GM18502 (cell line): ENCODE measurements around the gene APC2.
"Not testable (repeated sequence)": the region's sequence is repeated elsewhere in the genome, so short reads cannot be mapped to it uniquely, and the experiment has no call there.

Experiments
- ATAC-seq: cut with Tn5 transposase; IDR thresholded peaks from one replicate; pipeline ENCODE4 v1.9.1; 2021; ENCODE audit warnings: mild to moderate bottlenecking; ENCODE audit not compliant: unreplicated experiment, poor library complexity

APC2 gene

DNA sequence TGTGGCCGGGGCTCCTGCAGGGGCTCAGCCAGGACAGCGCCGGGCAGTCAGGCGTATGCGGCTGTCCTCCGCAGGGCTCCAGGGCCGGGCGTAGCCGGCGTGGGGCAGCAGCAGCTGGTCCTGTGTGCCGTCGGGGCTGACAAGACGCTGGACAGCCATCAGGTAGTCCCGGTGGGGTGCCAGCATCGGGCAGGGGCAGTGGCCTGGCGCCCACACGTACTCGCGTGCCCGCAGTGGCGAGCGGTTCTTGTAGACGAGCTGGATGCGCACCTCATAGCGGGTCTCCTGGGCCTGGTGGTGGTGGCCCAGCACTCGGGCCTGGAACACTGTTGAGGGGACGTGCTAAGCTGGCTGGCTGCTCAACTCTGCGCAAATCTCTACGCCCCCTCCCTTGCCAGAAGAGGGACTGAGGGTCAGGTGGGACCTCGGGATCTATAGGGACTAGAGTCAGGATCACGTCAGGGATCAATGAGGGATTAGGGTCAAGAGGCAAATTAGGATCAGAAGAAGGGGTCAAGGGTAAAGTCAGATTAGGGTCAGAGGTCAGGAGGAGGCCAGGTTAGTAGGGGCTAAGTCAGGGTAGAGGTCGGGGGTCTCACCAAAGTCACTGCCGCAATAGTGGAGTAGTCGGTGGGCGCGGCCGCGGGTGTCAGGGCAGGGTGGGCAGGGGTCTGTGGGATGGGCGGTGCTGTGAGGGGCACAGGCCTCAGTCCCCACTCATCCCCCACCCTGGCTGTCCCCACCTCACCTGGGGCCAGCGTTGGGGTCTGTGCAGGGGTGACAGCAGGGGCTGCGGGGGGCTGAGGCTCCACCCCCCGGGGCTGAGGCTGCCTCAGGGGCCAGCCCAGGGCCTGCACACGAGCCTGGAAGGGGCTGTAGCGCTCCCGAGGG is 56.3 kb downstream of the APC2 start:
- no peak for ATAC-seq

- no peak for ATAC-seq
Measured at GRCh38 chr19:1507192-1507660, 57.3 kb downstream of the APC2 start.

DNA sequence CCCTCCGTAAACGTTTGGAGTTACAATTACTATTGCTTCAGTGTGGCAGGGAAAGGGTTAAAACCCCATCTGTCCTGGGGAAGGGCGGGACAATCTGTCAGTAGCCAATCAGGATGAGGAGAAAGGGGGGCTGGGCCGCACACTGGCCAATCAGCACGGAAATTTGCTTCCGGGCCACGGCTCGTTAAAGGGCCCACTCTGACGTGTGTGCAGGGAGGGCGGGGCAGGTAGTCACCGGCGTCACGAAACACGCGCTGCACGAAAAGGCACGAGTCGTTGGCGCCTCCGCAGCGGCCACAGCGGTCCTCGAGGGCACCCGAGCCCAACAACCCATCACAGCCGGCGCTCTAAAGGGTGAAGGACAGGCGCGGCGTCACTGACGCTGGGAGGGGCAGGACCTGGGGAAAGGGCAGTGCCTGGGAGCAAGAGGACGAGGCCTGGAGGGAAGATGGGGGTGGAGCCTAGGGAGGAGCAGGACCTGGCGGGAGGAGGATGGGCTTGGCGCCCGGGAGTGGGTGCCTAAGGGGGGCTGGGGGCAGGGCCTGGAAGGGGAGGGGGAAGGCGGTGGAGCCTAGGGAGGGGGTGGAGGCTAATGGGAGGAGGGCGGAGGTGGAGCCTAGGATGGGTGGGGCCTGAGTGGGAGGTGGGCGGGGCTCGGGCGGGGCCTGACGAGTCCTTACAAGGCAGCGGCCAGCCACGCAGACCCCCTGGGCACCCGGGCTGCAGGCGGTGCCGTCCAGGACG is 58.0 kb downstream of the APC2 start:
- ATAC-seq: no peak

DNA sequence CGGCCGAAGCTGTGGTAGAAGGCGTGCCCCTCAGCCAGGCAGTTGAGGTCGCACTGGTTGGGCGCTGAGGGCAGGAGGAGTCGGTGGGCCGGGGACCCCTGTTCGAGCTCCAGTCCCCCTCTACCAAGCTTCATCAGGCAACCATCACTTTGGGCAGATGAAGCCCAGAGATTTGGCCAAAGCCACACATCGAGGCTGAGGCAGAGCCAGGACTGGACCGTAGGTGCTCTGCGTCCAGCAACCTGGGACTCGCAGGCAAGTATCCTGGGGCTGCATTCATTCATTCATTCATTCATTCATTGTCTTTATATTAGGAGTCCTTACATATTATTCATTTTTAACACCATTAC is 58.6 kb downstream of the APC2 start:
- ATAC-seq: no peak

- ATAC-seq: no peak
Measured at GRCh38 chr19:1509602-1510441, 59.9 kb downstream of the APC2 start.

DNA sequence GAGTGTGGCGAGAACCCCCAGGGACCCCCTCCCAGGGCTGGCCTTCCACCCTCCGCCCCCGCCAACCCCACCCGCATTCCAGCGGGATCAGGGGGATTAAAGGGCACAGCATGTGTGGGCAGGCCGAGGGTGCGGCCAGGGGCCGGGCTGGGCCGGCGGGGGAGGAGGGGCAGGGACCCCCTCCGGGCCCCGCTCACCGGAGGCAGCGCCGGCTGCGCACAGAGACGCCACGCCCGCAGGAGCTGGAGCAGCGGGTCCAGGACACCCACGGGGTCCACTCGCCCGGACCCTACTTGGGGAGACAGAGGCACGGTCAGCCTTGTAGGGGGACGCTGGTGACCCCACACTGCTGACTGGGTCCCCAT is 60.5 kb downstream of the APC2 start:
- no peak for ATAC-seq

- ATAC-seq: no peak
Measured at GRCh38 chr19:1510807-1511206, 60.9 kb downstream of the APC2 start.

DNA sequence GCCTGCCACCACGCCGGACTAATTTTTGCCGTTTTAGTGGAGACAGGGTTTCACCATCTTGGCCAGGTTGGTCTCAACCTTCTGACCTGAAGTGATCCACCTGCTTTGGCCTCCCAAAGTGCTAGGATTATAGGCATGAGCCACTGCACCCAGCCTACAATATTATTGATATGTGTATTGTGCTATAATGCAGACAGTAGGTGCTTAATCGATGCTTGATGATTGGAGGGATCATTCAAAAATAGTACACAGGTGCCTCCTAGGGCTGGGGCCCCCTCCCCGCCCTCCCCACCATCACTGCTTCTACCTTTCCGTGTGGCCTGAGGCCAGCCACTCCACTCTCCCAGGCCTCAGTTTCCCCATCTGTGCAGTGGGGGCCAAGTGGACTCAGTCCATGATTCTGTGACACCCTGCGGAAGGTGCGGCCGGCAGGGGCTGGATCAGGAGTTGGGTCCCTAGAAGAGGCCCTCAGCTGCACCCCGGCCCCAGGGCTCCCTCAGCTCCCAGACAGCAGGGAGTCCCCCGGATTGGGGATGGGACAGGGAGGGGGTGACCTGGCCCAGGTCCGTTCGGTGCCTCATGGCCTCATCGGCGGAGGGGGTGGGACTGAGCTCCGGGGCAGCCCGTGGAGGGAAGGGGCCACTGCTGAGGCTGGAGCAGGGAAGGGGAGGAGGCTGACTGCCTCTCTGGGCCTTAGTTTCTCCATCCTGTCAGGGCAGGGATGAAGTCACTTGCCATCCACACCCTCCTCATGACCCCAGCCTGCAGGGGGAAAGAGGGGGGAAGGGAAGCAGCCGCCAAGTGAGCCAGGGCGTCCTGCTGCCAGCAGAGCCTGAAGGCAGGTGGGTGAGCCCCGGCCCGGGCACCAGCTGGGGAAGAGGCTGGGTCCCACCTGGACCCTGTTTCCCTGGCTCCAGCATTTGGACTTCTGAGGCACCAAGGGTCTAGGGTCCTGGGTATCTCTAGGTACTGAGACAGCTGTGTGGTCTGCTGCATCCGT is 61.7 kb downstream of the APC2 start:
- no peak for ATAC-seq

DNA sequence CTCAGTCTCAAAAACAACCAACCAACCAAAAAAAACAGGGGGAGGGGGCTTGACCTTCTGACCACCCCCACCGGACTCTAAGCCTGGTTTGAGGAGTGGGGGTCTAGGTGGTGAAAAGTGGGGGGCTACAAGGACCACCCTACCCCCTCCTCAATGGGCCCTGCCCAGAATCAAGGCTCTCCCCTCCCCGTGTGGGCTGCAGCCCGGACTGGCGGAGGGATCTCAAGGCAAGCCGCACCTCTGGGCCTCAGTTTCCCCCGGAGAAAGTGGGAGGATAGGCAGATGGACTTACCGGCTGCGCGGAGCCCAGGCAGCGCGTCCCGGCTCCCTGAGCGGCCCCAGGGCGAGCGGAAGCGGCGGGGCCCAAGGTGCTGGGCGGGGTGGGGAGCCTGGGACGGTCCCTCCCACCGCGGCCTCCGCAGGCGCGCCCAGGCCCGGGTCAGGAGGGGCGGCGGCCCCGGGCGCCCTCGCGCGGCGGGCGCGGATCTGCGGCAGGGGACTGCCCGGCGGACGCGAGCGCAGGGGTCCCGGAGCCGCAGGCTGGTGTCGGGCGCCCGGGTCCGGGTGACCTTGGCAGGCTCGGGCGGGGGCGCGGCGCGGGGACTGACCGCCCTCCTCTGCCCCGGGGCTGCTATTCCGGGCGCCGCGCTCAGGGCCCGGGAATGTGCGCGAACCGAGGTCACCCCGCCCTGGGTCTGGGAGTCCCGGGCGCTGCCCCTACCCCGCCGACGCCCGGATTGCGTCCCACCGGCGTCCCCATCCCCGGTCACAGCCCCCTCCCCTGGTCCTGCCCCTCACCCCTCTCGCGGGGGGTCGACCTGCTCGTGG is 63.0 kb downstream of the APC2 start, which contains the start of gene ADAMTSL5:
Gene ADAMTSL5 (minus strand): TSS at position 349 of the 828 bp plus-strand sequence. CDS start 2,076 bp downstream, outside the sequence.
- ATAC-seq: no peak

- ATAC-seq: no peak
Measured at GRCh38 chr19:1513499-1514294, 63.8 kb downstream of the APC2 start.

DNA sequence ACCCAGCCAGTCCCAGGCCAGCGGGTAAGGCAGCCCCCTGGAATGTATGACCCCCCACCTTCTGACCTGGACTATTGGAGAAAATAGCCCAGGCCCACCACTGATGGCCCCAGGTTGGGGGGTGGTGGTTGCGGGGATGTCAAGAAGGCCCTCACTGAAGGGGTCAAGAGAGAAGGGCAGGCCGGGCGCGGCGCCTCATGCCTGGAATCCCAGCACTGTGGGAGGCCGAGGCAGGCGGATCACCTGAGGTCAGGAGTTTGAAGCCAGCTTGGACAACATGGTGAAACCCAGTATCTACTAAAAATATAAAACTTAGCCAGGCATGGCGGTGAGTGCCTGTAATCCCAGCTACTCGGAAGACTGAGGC is 64.4 kb downstream of the APC2 start:
- ATAC-seq: no peak

DNA sequence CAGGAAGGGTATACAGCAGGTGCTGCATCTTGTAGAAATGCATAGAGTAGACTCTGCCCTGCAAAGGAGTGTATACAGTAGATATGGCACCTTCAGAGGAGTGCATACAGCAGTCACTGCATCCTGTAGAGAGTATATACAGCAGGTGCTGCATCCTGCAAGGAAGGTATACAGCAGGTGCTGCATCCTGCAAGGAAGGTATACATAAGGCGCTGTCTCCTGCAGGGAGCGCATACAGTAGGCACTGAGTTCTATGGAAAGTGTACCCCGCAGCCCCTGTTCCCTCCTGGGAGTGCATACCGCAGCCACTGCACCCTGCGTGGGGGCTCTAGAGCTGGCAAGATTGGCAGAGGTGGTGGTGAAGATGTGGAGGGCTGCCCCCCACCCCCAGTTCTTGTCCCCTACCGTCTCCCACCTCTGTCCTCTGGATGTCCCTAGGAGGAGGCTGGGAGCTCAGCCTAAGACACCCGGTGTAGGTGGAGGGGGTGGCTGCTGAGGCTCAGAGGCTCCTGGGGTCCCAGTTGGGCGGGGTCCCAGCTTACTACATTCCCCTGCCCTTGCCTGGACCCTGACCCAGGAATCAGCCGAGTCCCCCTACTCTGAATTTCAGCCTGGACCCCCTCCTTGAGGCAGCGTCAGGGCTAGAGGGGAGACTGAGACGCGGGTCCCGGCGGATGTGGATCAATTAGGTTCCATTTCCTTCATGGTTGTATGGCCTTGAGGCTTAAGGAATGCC is 65.2 kb downstream of the APC2 start:
- ATAC-seq: no peak

GRCh38 chr19:1516395-1516753 is 66.5 kb downstream of the APC2 start:
- no peak for ATAC-seq

- no peak for ATAC-seq
Measured at GRCh38 chr19:1518471-1518870, 68.5 kb downstream of the APC2 start.

GRCh38 chr19:1519802-1520201 is 69.9 kb downstream of the APC2 start:
- not testable (repeated sequence) for ATAC-seq

- no peak for ATAC-seq
Measured at GRCh38 chr19:1520203-1520780, 70.4 kb downstream of the APC2 start.

DNA sequence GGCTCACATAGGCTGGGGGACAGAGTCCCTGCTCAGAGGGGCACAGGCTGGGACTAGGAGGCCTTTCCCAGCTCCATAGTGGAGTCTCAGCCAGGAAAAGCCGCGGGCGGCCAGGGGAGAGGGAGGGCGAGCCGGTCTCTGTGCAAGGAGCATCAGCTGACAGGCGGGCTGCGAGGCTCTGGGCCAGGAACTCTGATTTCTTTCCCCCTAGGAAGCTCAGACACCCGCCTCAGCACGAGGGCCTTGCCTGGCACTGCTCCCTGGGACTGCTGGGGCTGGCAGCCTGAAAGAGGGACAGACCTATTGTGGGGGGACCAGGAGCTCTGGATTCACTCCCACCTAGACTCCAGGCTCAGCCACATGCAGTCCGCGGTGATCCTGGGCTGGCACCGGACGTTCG is 71.7 kb downstream of the APC2 start:
- ATAC-seq: no peak
